A673 (cell line): ENCODE results near the gene BOK. TPM values are rescaled to one million over a fixed set of nuclear protein-coding genes. Genes with fewer than 3 reads are reported as not detected.

Experiments used
- BruUV-seq: library from RNA; stranded (reverse); fragments of 400-500 nt; replicated peaks from 2 replicates; lab custom pipeline; 2021; lab: Mats Ljungman, UMichigan
- CTCF ChIA-PET: fragments of 300-600 bp; sonication (Branson Sonifier 250); formaldehyde crosslinking; loops from one replicate; lab custom pipeline; 2022; ENCODE audit warnings: antibody characterized with exemption; lab: Charles Lee
- POLR2A ChIA-PET: fragments of 300-600 bp; sonication (Branson Sonifier 250); formaldehyde crosslinking; loops from one replicate; lab custom pipeline; 2022; ENCODE audit warnings: antibody characterized with exemption; ENCODE audit not compliant: low non-redundant PET; lab: Charles Lee
- DNase-seq: peaks from one replicate; pipeline ENCODE4 v3.0.0-alpha.2; 2015; ENCODE audit warnings: low spot score
- H3K27ac ChIP-seq: fragments of 200-600 bp; sonication (generic); 2 replicates; pipeline ENCODE4 v1.5.1; 2016; ENCODE audit warnings: mixed run types, low read depth, mild to moderate bottlenecking, mixed read lengths, antibody characterized with exemption, low read length; ENCODE audit not compliant: poor library complexity, severe bottlenecking
- H3K27me3 ChIP-seq: fragments of 200-600 bp; sonication (generic); replicated peaks from 2 replicates; pipeline ENCODE4 v1.6.1; 2017; ENCODE audit warnings: mixed run types, low read depth, mild to moderate bottlenecking, mixed read lengths, antibody characterized with exemption, low read length; ENCODE audit not compliant: insufficient read depth, poor library complexity
- H3K36me3 ChIP-seq: fragments of 200-600 bp; sonication (generic); 2 replicates; pipeline ENCODE4 v1.6.1; 2016; ENCODE audit warnings: mixed run types, mild to moderate bottlenecking, mixed read lengths, antibody characterized with exemption, low read length; ENCODE audit not compliant: insufficient read depth, poor library complexity, severe bottlenecking
- H3K4me1 ChIP-seq: fragments of 200-600 bp; sonication (generic); 2 replicates; pipeline ENCODE4 v1.6.1; 2017; ENCODE audit warnings: mixed run types, mild to moderate bottlenecking, mixed read lengths, antibody characterized with exemption, low read length; ENCODE audit not compliant: insufficient read depth, poor library complexity, severe bottlenecking
- H3K4me3 ChIP-seq: fragments of 200-600 bp; sonication (generic); 2 replicates; pipeline ENCODE4 v1.5.1; 2016; ENCODE audit warnings: low read depth, mixed run types, mild to moderate bottlenecking, mixed read lengths, low read length; ENCODE audit not compliant: poor library complexity, severe bottlenecking
- H3K9me3 ChIP-seq: fragments of 200-600 bp; sonication (generic); 2 replicates; pipeline ENCODE4 v1.6.1; 2016; ENCODE audit warnings: mixed run types, low read depth, mild to moderate bottlenecking, mixed read lengths, antibody characterized with exemption, low read length; ENCODE audit not compliant: poor library complexity, severe bottlenecking
- CTCF ChIP-seq: fragments of 300-800, 200-600 bp; sonication (generic); conservative IDR thresholded peaks from 2 replicates; pipeline ENCODE4 v1.5.1; 2017; ENCODE audit warnings: low read depth, mild to moderate bottlenecking, antibody characterized with exemption, low read length, moderate library complexity, mixed read lengths
- EZH2 ChIP-seq: fragments of 200-600 bp; sonication (generic); IDR thresholded peaks from 2 replicates; pipeline ENCODE4 v1.6.1; 2017; ENCODE audit warnings: borderline replicate concordance, low read depth, mild to moderate bottlenecking, mixed read lengths, antibody characterized with exemption, low read length; ENCODE audit not compliant: poor library complexity, severe bottlenecking
- intact Hi-C: fragments of 100-400 bp; cut with micrococcal nuclease; formaldehyde crosslinking; loops from one replicate; pipeline ENCODE4 v1.10.0; 2022; ENCODE audit not compliant: unreplicated experiment
- total RNA-seq: library from RNA; stranded (reverse); gene quantifications from 2 replicates; pipeline ENCODE4 v1.2.3, GENCODE V29; 2021

BOK gene
- total RNA-seq, 1 experiment from 2014 or later, result 2.7 TPM

- CTCF ChIA-PET, result no interaction called here
- Histone ChIP-seq H3K27me3 (no peaks in the 10 kb centered on the region), H3K27ac (no peak overlapping the region), H3K9me3 (no peaks in the 10 kb centered on the region), H3K4me3 (no peak overlapping the region), H3K4me1 (no peaks in the 10 kb centered on the region), H3K36me3 (peaks cover 22% of the 10 kb centered on the region)
- TF ChIP-seq EZH2 (no peak), CTCF (no peak)
- POLR2A ChIA-PET, result no interaction called here
- BruUV-seq, result no TSS peak
- DNase-seq, result no peak
- intact Hi-C loops, result no loop called here
These were observed 39.0 kb downstream of the BOK start for GRCh38 chr2:241597561-241597960.

- peaks cover 22% of the 10 kb centered on the region for H3K36me3 ChIP-seq
- H3K4me1 ChIP-seq, result no peaks in the 10 kb centered on the region
- intact Hi-C loops, result no loop called here
- H3K27me3 ChIP-seq, result no peaks in the 10 kb centered on the region
- no TSS peak for BruUV-seq
- no peak for DNase-seq
- CTCF ChIA-PET, result no interaction called here
- H3K9me3 ChIP-seq, result no peaks in the 10 kb centered on the region
- H3K27ac ChIP-seq, result no peak overlapping the region
- POLR2A ChIA-PET, result no interaction called here
- H3K4me3 ChIP-seq, result no peak overlapping the region
- no peak for TF ChIP-seq EZH2
- no peak for TF ChIP-seq CTCF
These were observed 39.5 kb downstream of the BOK start for GRCh38 chr2:241598061-241598460.

GRCh38 chr2:241598487-241598886, 39.9 kb downstream of the BOK start:
- H3K4me3 ChIP-seq, result no peak overlapping the region
- CTCF ChIA-PET, result interaction anchor here (0.7 kb wide), 1 partner anchor 26 kb away, joined by 4 read pairs; no protein-coding TSS in a partner anchor
- intact Hi-C loops, result no loop called here
- no peak overlapping the region for H3K27ac ChIP-seq
- H3K9me3 ChIP-seq, result no peaks in the 10 kb centered on the region
- no peaks in the 10 kb centered on the region for H3K4me1 ChIP-seq
- H3K36me3 ChIP-seq, result peaks cover 23% of the 10 kb centered on the region
- TF ChIP-seq EZH2 (no peak), CTCF (0 out of 2 replicates have a peak, but pooled peaks have one; percentile 34)
- H3K27me3 ChIP-seq, result no peaks in the 10 kb centered on the region
- BruUV-seq, result no TSS peak
- POLR2A ChIA-PET, result no interaction called here
- DNase-seq, result no peak
